HG03521 (cell line): ENCODE results near the gene STK11IP.

Experiments used
- ATAC-seq: cut with Tn5 transposase; IDR thresholded peaks from one replicate; pipeline ENCODE4 v1.9.1; 2021; ENCODE audit warnings: mild to moderate bottlenecking, moderate library complexity; ENCODE audit not compliant: unreplicated experiment

Gene STK11IP

GRCh38 chr2:219597552-219598307, at the start of gene STK11IP:
STK11IP (plus strand) TSS chr2:219597857; CDS start chr2:219598120, 263 bp downstream.
- ATAC-seq = peak; percentile 87

- no peak for ATAC-seq
Observed at GRCh38 chr2:219548990-219549389, 48.7 kb upstream of the STK11IP start.

GRCh38 chr2:219549619-219550018, 48.0 kb upstream of the STK11IP start:
- no peak for ATAC-seq

- no peak for ATAC-seq
Observed at GRCh38 chr2:219551441-219552381, 45.9 kb upstream of the STK11IP start.

GRCh38 chr2:219552382-219553167, 45.1 kb upstream of the STK11IP start:
- ATAC-seq = peak; percentile 92

- no peak for ATAC-seq
Observed at GRCh38 chr2:219553168-219553417, 44.6 kb upstream of the STK11IP start.

- ATAC-seq = no peak
Observed at GRCh38 chr2:219553463-219553963, 44.1 kb upstream of the STK11IP start.

- ATAC-seq = no peak
Observed at GRCh38 chr2:219554350-219554749, 43.3 kb upstream of the STK11IP start.

- no peak for ATAC-seq
Observed at GRCh38 chr2:219555956-219556355, 41.7 kb upstream of the STK11IP start.

- ATAC-seq = no peak
Observed at GRCh38 chr2:219556413-219556812, 41.2 kb upstream of the STK11IP start.

GRCh38 chr2:219557320-219557719, 40.3 kb upstream of the STK11IP start:
- no peak for ATAC-seq

GRCh38 chr2:219557791-219558785, 39.6 kb upstream of the STK11IP start:
- no peak for ATAC-seq

GRCh38 chr2:219559156-219559915, 38.3 kb upstream of the STK11IP start:
- ATAC-seq = no peak

- ATAC-seq = no peak
Observed at GRCh38 chr2:219560037-219560892, 37.4 kb upstream of the STK11IP start.

- ATAC-seq = no peak
Observed at GRCh38 chr2:219560893-219561178, 36.8 kb upstream of the STK11IP start.

- no peak for ATAC-seq
Observed at GRCh38 chr2:219561179-219562048, 36.2 kb upstream of the STK11IP start.
